ENCODE results near the gene ZNF324B.
A peak's percentile ranks its signal among the peaks of the same experiment; 100 is the strongest.
"Not testable (repeated sequence)": the region's sequence is repeated elsewhere in the genome, so short reads cannot be mapped to it uniquely, and the experiment has no call there.

Gene ZNF324B

DNA sequence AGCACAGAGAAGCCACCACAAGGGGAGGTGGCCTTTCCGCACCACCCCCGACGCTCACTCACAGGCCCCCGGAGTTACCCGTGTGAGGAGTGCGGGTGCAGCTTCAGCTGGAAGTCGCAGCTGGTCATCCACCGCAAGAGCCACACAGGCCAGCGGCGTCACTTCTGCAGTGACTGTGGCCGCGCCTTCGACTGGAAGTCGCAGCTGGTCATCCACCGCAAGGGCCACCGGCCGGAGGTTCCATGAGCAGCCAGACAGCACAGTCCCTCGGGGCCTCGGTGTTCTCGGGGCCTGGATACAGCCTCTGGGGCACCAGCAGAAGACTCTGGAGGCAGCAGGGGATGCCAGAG, 29.0 kb downstream of the ZNF324B start:
- no peak for DNase-seq (ENCODE audit: low spot score)

DNA sequence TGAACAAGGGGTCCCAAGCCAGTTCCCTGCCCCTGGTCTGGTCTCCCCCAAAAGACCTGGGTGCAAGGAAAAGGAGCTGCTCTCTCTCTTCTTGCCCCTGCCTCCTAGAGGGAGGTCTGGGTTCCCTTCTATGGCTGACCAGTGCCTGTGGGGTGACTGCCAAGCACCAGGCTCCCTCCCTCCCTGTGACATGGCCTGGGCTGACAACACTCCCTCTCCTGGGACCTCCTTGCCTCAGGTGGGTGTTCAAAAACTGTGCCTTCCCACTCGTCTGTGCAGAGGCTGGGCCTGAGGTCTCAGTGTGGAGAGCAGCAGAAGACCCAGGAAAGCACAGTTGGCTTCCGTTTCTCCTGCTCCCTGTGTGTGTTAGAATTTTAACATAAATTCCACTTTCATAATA, 29.4 kb downstream of the ZNF324B start:
- DNase-seq (ENCODE audit: low spot score) = no peak

DNA sequence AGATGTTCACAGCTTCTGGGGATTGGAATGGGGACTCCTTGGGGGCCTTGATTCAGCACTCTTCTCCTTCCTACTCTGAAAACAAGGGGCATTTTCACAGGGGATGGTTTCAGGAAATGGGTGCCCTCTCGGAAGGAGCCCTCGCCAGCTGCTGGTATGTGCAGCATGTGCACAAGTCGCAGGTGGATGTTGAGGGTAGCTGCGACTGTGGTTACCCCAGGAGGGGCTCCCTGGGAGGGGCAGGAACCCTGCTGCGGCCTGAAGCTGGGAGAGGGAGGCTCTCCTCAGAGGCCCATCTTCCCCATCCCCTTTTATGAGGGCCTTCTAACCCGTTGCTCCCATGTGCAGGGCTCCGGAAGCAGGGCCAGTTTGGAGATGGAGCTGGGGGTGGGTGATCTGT, 30.9 kb downstream of the ZNF324B start:
- DNase-seq (ENCODE audit: low spot score) = no peak

DNA sequence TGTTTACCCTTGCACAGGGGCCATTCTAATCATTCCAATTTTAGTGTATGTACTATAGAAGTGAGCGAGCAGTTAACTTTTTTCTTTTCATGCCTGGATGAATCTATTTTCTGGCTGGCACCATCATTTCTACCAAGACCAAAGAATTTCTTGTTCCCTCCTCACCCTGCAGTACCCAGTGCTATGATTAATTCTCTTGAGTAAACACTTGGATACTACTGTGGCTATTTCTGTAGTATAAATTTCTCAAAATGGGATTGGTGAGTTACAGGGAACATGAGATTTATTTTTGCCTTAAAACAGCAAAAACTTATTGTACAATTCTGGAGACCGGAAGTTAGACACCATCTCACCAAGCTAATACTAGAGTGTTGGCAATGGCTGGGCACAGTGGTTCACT, 32.4 kb downstream of the ZNF324B start:
- DNase-seq (ENCODE audit: low spot score) = no peak

DNA sequence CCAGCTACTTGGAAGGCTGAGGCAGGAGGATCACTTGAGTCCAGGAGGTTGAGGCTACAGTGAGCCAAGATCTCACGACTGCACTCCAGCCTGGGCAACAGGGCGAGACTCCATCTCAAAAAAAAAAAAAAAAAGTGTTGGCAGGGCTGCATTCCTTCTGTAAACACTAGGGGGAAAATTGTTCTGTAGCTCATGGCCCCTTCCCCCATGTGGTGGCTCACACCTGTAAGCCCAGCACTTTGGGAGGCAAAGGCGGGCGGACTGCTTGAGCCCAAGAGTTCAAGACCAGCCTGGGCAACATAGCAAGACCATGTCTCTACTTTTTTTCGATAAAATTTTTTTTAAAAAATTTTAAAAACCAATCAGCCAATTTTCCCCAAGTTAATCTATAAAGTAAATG, 32.9 kb downstream of the ZNF324B start:
- DNase-seq (ENCODE audit: low spot score) = not testable (repeated sequence)

DNA sequence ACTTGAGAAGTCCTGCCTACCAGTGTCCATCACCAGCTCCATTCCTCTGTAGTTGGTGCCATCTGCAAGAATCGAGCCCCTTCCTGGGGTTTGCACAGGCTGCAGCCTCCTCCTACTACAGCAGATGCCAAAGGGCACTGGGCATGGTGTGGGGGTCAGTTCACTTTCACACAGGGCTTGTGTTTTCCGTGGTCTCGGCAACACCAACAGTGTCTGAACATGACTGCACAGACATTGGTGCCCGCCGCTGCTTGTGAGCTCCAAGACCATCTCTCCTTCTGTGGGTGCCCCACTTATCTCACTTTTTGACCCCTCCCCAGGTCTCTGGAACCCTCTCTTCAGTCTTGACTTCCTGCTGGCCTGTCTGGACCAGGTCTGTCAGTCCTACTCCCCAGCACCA, 40.0 kb downstream of the ZNF324B start:
- no peak for DNase-seq (ENCODE audit: low spot score)

DNA sequence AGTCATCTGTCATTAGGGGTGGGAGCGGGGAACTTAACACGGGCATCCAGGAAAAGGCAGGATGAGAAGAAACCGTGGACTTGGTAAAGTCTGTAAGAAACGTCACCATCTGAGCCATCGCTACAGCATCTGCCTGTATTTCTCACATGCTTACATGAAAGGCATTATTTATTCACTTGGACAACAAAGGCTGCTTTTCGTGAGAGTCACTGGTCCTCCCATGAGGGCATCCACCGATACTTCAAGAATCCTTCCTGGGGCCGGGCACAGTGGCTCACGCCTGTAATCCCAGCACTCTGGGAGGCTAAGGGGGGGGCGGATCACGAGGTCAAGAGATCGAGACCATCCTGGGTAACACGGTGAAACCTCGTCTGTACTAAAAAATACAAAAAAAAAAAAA, 40.8 kb downstream of the ZNF324B start:
- DNase-seq (ENCODE audit: low spot score) = no peak

DNA sequence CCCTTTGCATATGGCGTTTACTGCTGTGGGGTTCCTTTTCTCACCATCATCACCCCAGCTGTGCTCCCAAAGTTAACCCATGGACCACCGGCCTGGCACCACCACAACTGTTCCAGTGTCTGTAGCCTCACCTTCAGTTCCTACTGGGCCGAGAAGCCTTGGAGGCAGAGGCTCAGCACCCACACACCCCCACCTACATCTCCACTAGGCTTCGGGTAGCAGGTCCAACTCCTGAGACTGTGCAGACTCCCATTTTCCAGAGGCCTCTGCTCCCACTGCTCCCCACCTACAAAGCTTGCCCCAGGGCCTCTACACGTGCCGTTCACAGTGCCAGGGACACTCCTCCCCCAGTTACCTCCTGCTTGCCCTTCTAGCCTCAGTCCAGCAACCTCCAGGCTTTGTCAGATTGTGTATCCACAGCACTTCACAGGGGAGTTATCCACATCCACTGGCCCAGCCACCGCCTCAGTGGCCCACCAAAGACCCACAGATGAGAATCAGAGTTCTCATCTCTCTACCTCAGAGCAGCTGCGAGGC, 46.3 kb downstream of the ZNF324B start:
- no peak for DNase-seq (ENCODE audit: low spot score)

DNA sequence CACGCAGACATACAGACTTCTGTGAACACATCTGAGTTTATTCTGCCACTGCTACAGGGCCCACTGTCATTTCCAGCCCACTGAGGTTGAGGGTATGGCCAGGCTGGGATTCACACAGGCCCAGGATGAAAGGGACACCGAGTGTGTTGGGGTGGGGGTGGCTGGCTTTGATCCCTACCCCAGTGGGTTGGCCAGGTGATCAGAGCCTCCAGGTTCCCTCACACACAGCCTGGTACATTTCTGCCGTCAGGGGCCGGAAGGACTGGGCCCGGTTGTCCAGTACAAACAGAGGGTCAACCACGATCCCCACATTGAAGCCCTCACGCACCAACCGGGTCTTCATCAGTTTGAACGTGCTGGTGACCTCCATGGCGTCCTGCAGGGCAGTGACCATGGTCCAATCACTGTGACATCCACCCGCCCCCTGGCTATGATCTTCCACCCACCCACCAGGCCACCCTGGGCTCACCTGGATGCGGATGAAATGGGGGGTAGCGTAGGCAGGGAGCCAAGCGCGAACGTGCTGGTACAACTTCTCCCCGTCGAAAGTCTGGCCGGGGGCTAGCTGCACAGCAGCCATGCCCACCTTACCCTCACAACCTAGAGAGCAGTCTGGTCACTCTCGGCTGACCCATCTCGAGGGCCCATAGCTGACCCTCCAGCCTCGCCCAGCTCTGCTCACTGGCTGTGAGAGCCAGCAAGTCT, 47.0 kb downstream of the ZNF324B start:
- DNase-seq (ENCODE audit: low spot score) = no peak

DNA sequence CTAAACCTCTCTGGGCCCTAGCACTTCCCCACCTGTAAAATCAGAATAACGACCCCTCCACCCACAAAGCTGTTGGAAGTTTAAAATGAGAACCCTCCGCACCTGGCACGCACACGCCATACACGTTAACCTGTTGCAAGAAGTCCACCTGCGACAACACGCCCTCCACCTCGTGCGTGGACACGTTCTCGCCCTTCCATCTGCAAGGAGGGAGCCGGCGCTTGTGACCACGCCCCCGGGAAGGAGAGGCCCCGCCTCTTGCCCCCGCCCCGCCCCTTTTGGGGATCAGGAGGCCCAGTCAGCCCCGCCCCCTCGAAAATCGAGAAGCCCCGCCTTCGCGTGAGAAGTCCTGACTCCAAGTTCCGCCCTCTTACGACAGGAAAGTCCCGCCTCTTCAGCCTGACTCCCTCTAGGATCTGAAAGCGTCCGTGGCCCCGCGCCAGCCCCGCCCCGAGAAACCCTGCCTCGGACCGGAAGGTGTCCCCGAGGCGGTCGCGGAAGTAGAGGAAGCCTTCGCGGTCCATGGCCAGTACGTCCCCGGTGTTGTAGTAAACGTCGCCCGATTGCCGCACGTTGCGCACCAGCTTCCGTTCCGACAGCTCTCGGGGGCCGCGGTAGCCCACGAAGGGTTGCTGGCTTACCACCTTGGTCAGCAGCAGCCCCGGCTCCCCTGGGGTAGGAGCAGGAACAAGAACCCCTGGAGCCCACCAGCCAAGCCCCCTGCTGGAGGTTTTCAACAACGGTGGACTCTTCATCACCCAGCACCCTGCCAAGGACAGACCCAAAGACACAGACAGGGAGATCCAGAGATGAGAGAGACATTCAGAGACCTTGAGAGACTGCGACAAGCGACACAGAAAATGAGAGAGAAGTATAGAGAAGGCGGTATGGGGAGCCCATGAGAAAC, 47.9 kb downstream of the ZNF324B start:
- peak; percentile 99 for DNase-seq (ENCODE audit: low spot score)

DNA sequence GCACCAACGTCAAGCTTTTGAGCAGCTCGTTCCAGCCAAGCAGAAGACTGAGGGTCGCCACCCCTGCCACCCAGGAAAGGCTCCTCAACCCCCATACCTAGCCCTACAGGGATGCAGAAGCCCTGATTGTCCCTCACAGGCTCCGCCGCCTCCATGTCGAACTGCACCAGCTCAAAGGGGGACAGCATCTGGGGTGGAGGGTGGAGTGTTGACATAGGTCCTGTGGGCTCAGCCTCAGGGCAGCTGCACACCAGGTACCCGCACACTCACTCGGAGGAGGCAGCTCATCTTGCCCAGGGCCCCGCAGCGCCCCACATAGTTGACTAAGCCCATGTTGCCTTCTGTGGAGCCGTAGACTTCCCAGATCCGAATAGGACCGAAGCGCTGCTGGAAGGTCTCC, 48.8 kb downstream of the ZNF324B start:
- DNase-seq (ENCODE audit: low spot score) = no peak

Measured in kidney capillary endothelial cell (primary cell).